NCI-H345 (cell line): ENCODE data around the gene PRDM5.

Source experiments
- DNase-seq: peaks from one replicate; lab custom pipeline; 2025; lab: John Stamatoyannopoulos, UW

Gene PRDM5

DNA sequence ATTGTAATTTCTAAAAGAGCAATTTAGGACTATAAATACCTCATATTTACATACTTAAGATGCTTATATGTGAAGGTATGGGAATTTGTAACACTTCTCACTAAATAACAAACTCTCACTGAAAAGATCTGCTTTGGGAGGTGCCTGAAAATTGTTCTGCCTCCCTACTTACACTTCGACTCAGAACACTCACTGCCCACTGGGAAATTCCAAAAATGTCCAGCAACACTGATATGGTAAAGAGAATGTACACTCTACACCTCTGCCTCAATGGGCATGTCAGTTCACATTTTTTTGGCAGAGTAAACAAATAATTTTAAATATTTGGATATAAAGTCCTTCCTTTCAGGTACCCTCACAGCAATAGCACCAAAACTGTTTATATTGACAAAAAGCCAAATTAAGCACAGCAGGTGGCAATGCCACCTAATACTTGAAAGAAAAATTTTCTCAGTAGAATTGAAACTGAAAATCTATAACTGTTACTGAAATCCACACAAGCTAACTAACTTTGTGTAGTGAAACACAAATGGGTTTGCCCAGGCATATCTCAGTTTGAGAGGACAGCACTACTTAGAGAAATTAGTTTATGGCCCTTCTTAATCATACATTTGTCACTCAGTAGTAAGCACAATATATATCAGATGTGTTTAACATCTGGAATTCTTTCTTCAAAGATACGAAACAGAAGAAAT, 67.1 kb downstream of the PRDM5 start:
- no peak for DNase-seq

DNA sequence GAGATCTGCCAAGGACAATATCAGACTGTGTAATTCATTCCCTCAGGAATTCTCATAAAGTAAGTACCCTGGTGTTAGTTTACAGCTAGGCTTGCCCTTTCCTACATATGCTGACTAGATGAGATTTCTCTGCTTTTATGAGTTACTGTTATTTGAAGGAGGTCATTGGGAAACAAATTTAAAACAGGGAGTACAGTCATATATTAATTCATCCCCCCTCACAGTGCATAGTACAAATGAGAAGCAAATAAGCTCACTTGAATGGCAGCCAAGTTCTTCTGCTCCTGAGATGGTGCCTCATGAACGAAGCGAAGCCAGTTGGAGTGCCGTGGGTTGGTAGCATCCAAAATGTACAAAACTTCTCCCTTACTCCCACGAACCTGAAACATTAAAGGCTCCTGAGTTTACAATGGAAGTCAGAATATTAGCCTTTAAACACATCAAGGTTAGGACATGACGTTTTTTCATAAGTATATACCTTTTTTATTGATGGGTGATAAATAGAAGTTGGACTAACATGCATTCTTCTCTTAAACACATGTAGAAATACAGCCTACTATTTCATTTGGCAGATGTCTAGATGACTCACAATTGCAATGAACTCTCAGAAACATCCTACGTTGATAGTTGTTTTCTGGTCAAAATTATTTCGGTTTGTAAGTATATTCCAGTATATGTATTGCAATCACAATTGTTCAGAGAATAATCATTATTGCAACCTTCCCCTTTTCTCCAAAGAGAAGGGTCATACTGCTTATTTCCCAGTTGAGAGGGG, 69.2 kb downstream of the PRDM5 start:
- no peak for DNase-seq

GRCh38 chr4:120850018-120850599, 72.4 kb downstream of the PRDM5 start:
- no peak for DNase-seq

DNA sequence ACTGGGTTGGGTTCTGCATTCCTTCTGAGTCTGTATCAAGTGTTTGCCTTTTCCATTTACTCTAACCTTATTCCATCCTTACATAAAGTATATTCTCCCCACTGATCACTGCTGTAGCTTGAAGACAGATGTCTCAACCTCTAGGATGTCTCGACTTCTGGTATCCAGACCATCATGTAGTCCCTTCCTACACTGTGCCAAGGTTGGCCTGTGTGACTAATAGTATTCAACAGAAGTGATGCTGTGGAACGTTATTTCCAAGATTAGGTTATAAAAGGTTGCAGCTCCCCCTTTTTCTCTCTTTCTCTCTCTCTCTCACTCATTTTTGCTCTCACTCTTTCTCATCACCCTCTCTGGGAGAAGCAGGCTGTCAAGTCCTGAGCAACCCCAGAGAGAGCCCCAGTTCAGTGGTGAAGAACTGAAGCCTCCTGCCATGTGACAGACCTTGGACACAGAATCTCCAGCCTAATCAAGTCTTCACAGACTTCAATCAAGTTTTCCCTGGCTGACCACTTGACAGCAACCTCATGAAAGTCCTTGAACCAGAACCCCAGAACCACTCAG, 75.4 kb downstream of the PRDM5 start:
- no peak for DNase-seq

GRCh38 chr4:120844528-120844921, 78.0 kb downstream of the PRDM5 start:
- no peak for DNase-seq

GRCh38 chr4:120843849-120844527, 78.5 kb downstream of the PRDM5 start:
- DNase-seq = peak; percentile 23

GRCh38 chr4:120842031-120842430, 80.5 kb downstream of the PRDM5 start:
- no peak for DNase-seq

- no peak for DNase-seq
Measured at GRCh38 chr4:120841580-120841979, 80.9 kb downstream of the PRDM5 start.

GRCh38 chr4:120839974-120840751, 82.4 kb downstream of the PRDM5 start:
- no peak for DNase-seq

- no peak for DNase-seq
Measured at GRCh38 chr4:120839334-120839973, 83.1 kb downstream of the PRDM5 start.

GRCh38 chr4:120838784-120839183, 83.7 kb downstream of the PRDM5 start:
- no peak for DNase-seq

- DNase-seq = no peak
Measured at GRCh38 chr4:120837656-120838055, 84.9 kb downstream of the PRDM5 start.

- no peak for DNase-seq
Measured at GRCh38 chr4:120835342-120835741, 87.2 kb downstream of the PRDM5 start.

DNA sequence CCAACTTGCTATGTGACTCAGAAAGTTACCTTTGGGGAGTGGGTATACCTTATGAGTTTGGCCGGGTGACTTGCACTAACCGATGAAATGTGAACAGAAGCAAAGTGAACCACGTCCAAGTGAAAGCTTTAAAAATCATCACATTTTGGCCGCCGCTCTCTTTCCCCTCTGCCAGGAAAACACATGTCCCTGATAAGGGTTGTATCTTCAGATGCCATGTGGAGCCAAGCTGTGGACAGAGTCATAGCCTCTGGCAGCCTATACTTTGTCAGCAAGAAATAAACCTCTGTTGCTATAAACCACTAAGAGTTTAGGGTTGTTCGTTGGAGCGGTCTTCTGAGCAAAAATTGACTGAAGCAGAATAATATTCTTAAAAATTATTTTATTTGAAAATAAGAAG, 92.3 kb downstream of the PRDM5 start:
- DNase-seq = no peak

GRCh38 chr4:120829113-120829831, 93.3 kb downstream of the PRDM5 start:
- DNase-seq = peak; percentile 68

GRCh38 chr4:120826853-120827252, 95.7 kb downstream of the PRDM5 start:
- DNase-seq = no peak

DNA sequence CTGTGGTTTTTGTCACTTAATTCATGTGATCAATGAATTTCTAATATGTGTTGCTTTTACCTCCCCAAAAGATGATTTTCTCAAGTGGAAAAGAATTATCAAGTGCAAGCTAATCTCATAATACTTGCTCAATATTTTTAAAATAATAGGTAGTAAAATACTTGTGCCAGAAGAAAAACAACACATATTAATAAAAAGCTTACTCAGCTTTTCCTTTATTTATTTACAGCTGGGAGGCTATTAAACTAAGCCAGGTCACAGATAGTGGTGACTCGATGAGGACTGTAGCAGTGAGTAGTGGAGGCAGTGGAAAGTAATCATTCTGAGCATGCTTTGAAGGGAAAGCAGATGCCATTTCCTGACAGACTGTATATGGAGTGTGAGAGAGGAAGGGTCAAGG, 96.1 kb downstream of the PRDM5 start:
- DNase-seq = no peak

GRCh38 chr4:120824946-120825345, 97.6 kb downstream of the PRDM5 start:
- no peak for DNase-seq

DNA sequence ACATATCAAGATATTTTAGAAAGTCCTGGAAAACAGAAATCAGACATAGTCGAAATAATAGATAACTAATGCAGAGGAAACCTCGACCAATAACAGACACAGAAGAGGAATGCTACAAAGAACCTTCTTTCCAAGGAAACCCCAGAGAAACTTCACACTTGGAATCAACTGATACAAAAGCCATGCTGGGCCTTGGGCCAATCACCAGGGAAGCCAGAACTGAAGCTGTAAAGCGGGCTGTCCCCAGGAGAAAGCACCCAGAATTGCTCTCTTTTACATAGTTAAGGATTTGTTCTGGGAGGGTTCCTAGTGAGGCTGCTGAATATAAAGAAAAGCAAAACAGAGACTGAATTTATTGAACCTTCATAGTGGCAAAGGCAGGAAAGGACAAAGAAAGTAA, 100.5 kb downstream of the PRDM5 start:
- no peak for DNase-seq

GRCh38 chr4:120821029-120821428, 101.5 kb downstream of the PRDM5 start:
- no peak for DNase-seq
